IMR-90 (cell line): ENCODE data around the gene SMO.

Experiments
- CEBPB ChIP-seq: IDR thresholded peaks from 2 replicates; pipeline ENCODE4 v1.6.1; 2012; ENCODE audit warnings: low read depth, low read length, improper control_type of control experiment
- FOS ChIP-seq: fragments of 150-350 bp; IDR thresholded peaks from 2 replicates; pipeline ENCODE4 v1.6.1; 2016; ENCODE audit warnings: low read depth, low read length
- MXI1 ChIP-seq: IDR thresholded peaks from 2 replicates; pipeline ENCODE4 v1.6.1; 2012; ENCODE audit warnings: low read depth, mild to moderate bottlenecking, low read length, moderate library complexity, borderline replicate concordance
- NFE2L2 ChIP-seq: fragments of 150-350 bp; IDR thresholded peaks from 2 replicates; pipeline ENCODE4 v1.6.1; 2016; ENCODE audit warnings: low read depth, mild to moderate bottlenecking, low read length
- POLR2A ChIP-seq: IDR thresholded peaks from 2 replicates; pipeline ENCODE4 v1.6.1; 2012; ENCODE audit warnings: mild to moderate bottlenecking, low read depth, low read length
- RAD21 ChIP-seq: IDR thresholded peaks from 2 replicates; pipeline ENCODE4 v1.6.1; 2012; ENCODE audit warnings: low read length, improper control_type of control experiment
- RFX5 ChIP-seq: IDR thresholded peaks from 2 replicates; pipeline ENCODE4 v1.8.0; 2012; ENCODE audit warnings: low read depth, mild to moderate bottlenecking, low read length, moderate library complexity
- SMC3 ChIP-seq: fragments of 150-350 bp; IDR thresholded peaks from 2 replicates; pipeline ENCODE4 v1.6.1; 2016; ENCODE audit warnings: low read depth, mild to moderate bottlenecking, antibody characterized with exemption, low read length, moderate library complexity
- USF2 ChIP-seq: fragments of 150-350 bp; IDR thresholded peaks from 2 replicates; pipeline ENCODE4 v1.6.1; 2017; ENCODE audit warnings: mild to moderate bottlenecking, antibody characterized with exemption, low read length, low read depth
- TF ChIP-seq, protein P1 (sequence below): conservative IDR thresholded peaks from 2 replicates; pipeline ENCODE4 v1.5.1; 2012; ENCODE audit warnings: mild to moderate bottlenecking, low read depth, low read length, improper control_type of control experiment

GRCh38 chr7:129244220-129244619, 55.8 kb downstream of the SMO start:
- TF ChIP-seq SMC3 = no peak
- TF ChIP-seq USF2 = no peak
- TF ChIP-seq, protein P1, sequence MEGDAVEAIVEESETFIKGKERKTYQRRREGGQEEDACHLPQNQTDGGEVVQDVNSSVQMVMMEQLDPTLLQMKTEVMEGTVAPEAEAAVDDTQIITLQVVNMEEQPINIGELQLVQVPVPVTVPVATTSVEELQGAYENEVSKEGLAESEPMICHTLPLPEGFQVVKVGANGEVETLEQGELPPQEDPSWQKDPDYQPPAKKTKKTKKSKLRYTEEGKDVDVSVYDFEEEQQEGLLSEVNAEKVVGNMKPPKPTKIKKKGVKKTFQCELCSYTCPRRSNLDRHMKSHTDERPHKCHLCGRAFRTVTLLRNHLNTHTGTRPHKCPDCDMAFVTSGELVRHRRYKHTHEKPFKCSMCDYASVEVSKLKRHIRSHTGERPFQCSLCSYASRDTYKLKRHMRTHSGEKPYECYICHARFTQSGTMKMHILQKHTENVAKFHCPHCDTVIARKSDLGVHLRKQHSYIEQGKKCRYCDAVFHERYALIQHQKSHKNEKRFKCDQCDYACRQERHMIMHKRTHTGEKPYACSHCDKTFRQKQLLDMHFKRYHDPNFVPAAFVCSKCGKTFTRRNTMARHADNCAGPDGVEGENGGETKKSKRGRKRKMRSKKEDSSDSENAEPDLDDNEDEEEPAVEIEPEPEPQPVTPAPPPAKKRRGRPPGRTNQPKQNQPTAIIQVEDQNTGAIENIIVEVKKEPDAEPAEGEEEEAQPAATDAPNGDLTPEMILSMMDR = no peak
- no peak for TF ChIP-seq RFX5
- no peak for TF ChIP-seq RAD21
- no peak for TF ChIP-seq MXI1
- TF ChIP-seq POLR2A = no peak
- no peak for TF ChIP-seq CEBPB
- TF ChIP-seq NFE2L2 = no peak
- TF ChIP-seq FOS = no peak
